Loucy (cell line): ENCODE results near the gene DDX49.

Experiments
- H2AFZ ChIP-seq: fragments of 200-600 bp; sonication (generic); 2 replicates; pipeline ENCODE4 v1.6.0; 2016; ENCODE audit warnings: antibody characterized with exemption, mild to moderate bottlenecking, low read length, moderate library complexity
- H3F3A ChIP-seq: fragments of 200-600 bp; 2 replicates; pipeline ENCODE4 v1.6.0; 2016; ENCODE audit warnings: antibody characterized with exemption, low read depth, mild to moderate bottlenecking
- H3K27me3 ChIP-seq: fragments of 200-600 bp; sonication (generic); 2 replicates; pipeline ENCODE4 v1.6.1; 2014; ENCODE audit warnings: low read length, mild to moderate bottlenecking; ENCODE audit not compliant: insufficient read depth, poor library complexity, severe bottlenecking
- H3K36me3 ChIP-seq: fragments of 200-600 bp; sonication (generic); 2 replicates; pipeline ENCODE4 v1.6.1; 2016; ENCODE audit warnings: low read length; ENCODE audit not compliant: insufficient read depth
- H3K4me1 ChIP-seq: fragments of 200-600 bp; sonication (generic); 2 replicates; pipeline ENCODE4 v1.5.1; 2014; ENCODE audit warnings: low read length, mild to moderate bottlenecking; ENCODE audit not compliant: insufficient read depth, poor library complexity, severe bottlenecking
- H3K4me2 ChIP-seq: fragments of 200-600 bp; sonication (generic); 2 replicates; pipeline ENCODE4 v1.6.0; 2014; ENCODE audit warnings: antibody characterized with exemption, low read length, low read depth, mild to moderate bottlenecking; ENCODE audit not compliant: poor library complexity, severe bottlenecking
- H3K4me3 ChIP-seq: fragments of 200-600 bp; sonication (generic); 2 replicates; pipeline ENCODE4 v1.5.1; 2014; ENCODE audit warnings: low read length, mild to moderate bottlenecking, mixed read lengths; ENCODE audit not compliant: poor library complexity, severe bottlenecking
- H3K79me2 ChIP-seq: fragments of 200-600 bp; sonication (generic); 2 replicates; pipeline ENCODE4 v1.6.1; 2014; ENCODE audit warnings: low read length; ENCODE audit not compliant: insufficient read depth
- H3K9ac ChIP-seq: fragments of 200-600 bp; sonication (generic); 2 replicates; pipeline ENCODE4 v1.6.0; 2014; ENCODE audit warnings: mild to moderate bottlenecking, low read depth, low read length, moderate library complexity; ENCODE audit not compliant: poor library complexity, severe bottlenecking
- H3K9me2 ChIP-seq: fragments of 200-600 bp; sonication (generic); replicated peaks from 2 replicates; pipeline ENCODE4 v1.6.1; 2016; ENCODE audit warnings: low read depth, low read length, mixed read lengths
- H3K9me3 ChIP-seq: fragments of 200-600 bp; sonication (generic); 2 replicates; pipeline ENCODE4 v1.6.1; 2014; ENCODE audit warnings: mild to moderate bottlenecking, antibody characterized with exemption, low read length, low read depth; ENCODE audit not compliant: insufficient read depth
- H4K20me1 ChIP-seq: fragments of 200-600 bp; sonication (generic); 2 replicates; pipeline ENCODE4 v1.6.0; 2014; ENCODE audit warnings: antibody characterized with exemption, low read length, mild to moderate bottlenecking; ENCODE audit not compliant: insufficient read depth, poor library complexity, severe bottlenecking
- EZH2phosphoT487 ChIP-seq: fragments of 200-600 bp; IDR thresholded peaks from 2 replicates; pipeline ENCODE4 v1.6.1; 2018; ENCODE audit warnings: antibody characterized with exemption, mild to moderate bottlenecking, moderate library complexity, borderline replicate concordance
- TF ChIP-seq, protein P1 (sequence below): fragments of 200-600 bp; sonication (generic); conservative IDR thresholded peaks from 2 replicates; pipeline ENCODE4 v1.5.1; 2014; ENCODE audit warnings: mild to moderate bottlenecking, antibody characterized with exemption, low read length

Gene DDX49

DNA sequence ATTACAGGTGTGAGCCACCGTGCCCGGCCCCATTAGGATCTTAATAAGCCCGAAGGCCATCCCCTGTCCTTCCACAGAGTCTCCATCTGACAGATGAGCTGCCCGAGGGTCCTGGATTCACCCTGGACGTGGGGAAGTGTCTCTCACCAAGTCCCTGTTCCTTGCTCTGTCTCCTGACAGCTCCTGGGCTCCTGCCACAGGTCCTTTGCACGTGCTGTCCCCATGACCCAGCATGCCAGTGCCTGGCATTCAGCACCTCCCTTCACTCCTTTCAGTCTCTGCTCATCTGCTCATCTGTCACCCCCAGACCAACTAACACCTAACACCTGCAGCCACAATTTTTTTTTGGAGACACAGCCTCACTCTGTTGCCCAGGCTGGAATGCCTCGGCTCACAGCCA, 38.0 kb upstream of the DDX49 start:
- no peaks in the 10 kb centered on the region for H3F3A ChIP-seq
- H4K20me1 ChIP-seq = no peaks in the 10 kb centered on the region
- no peaks in the 10 kb centered on the region for H3K9me3 ChIP-seq
- no peak overlapping the region for H3K4me3 ChIP-seq
- H2AFZ ChIP-seq = no peak overlapping the region
- H3K4me2 ChIP-seq = no peak overlapping the region
- no peaks in the 10 kb centered on the region for H3K36me3 ChIP-seq
- H3K79me2 ChIP-seq = no peaks in the 10 kb centered on the region
- H3K9ac ChIP-seq = no peak overlapping the region
- H3K4me1 ChIP-seq = no peaks in the 10 kb centered on the region
- no peaks in the 10 kb centered on the region for H3K9me2 ChIP-seq
- H3K27me3 ChIP-seq = no peaks in the 10 kb centered on the region
- TF ChIP-seq, protein P1, sequence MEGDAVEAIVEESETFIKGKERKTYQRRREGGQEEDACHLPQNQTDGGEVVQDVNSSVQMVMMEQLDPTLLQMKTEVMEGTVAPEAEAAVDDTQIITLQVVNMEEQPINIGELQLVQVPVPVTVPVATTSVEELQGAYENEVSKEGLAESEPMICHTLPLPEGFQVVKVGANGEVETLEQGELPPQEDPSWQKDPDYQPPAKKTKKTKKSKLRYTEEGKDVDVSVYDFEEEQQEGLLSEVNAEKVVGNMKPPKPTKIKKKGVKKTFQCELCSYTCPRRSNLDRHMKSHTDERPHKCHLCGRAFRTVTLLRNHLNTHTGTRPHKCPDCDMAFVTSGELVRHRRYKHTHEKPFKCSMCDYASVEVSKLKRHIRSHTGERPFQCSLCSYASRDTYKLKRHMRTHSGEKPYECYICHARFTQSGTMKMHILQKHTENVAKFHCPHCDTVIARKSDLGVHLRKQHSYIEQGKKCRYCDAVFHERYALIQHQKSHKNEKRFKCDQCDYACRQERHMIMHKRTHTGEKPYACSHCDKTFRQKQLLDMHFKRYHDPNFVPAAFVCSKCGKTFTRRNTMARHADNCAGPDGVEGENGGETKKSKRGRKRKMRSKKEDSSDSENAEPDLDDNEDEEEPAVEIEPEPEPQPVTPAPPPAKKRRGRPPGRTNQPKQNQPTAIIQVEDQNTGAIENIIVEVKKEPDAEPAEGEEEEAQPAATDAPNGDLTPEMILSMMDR = no peak
- TF ChIP-seq EZH2phosphoT487 = no peak

DNA sequence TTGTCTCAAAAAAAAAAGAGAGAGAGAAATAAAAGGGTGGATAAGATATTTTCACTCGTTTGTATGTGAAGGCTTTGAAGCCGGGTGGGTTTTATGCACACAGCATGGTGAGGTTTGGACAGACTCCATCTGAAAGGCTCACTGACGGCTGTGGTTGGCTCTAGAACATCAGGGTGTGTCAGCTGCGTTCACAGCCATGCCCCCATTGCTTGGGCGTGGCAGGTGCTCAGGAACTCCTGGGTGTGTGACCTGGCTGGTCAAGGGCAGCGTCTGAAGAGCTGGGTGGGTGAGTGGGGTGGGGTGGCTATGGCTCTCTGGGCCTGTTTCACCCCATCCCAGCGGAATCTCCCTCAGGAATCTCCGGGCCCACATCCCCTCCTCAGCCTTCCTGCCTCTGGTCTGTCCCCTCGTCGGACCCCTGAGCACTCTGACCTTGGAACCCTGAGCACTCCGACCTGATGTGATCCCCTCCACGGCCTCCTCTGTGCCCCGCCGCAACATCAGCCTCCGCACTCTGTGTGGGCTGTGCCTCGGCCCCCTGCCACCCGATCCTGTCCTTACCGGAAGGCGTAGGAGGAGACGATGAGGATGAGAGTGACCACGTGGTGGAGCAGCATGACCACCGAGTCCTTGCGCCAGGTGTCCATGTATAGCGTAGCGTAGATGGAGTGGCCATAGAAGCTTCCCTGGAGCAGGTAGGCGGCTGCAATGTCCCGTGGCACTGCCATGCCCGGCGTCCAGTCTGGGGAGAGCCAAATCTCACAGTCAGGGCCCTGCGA, 35.8 kb upstream of the DDX49 start:
- no peaks in the 10 kb centered on the region for H3K9me2 ChIP-seq
- no peaks in the 10 kb centered on the region for H4K20me1 ChIP-seq
- no peak overlapping the region for H3K4me3 ChIP-seq
- TF ChIP-seq, protein P1 = no peak
- no peak for TF ChIP-seq EZH2phosphoT487
- no peak overlapping the region for H3K9ac ChIP-seq
- H2AFZ ChIP-seq = no peak overlapping the region
- H3K4me1 ChIP-seq = no peaks in the 10 kb centered on the region
- H3F3A ChIP-seq = no peaks in the 10 kb centered on the region
- H3K4me2 ChIP-seq = no peak overlapping the region
- H3K27me3 ChIP-seq = no peaks in the 10 kb centered on the region
- no peaks in the 10 kb centered on the region for H3K36me3 ChIP-seq
- no peaks in the 10 kb centered on the region for H3K9me3 ChIP-seq
- no peaks in the 10 kb centered on the region for H3K79me2 ChIP-seq

DNA sequence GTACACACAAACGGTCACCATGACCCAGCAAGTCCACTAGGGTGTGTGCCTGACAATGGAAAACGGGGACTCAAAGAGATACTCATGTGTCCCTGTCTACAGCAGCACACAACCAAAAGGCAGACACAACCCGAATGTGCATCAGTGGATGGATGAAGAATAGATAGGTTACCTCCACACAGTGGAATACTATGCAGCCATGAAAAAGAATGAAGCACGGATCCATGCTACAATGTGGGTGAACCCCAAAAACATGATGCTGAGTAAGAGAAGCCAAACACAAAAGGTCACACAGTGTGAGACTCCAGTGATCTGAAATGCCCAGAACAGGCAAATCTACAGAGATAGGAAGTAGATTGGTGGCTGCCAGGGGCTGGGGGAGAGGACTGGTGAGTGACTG, 32.5 kb upstream of the DDX49 start:
- no peak for TF ChIP-seq EZH2phosphoT487
- TF ChIP-seq, protein P1 = no peak
- Histone ChIP-seq H3K9ac (no peak overlapping the region), H3K4me1 (no peaks in the 10 kb centered on the region), H3K27me3 (no peaks in the 10 kb centered on the region), H3K4me2 (no peak overlapping the region), H3K4me3 (no peak overlapping the region), H2AFZ (no peak overlapping the region), H3K79me2 (no peaks in the 10 kb centered on the region), H4K20me1 (no peaks in the 10 kb centered on the region), H3F3A (no peaks in the 10 kb centered on the region), H3K9me2 (no peaks in the 10 kb centered on the region), H3K36me3 (no peaks in the 10 kb centered on the region), H3K9me3 (no peaks in the 10 kb centered on the region)
